T follicular helper cell (primary cell): ENCODE results near the gene WDR54.
"Not testable (repeated sequence)": the region's sequence is repeated elsewhere in the genome, so short reads cannot be mapped to it uniquely, and the experiment has no call there.

Experiments used
- DNase-seq: peaks from one replicate; pipeline ENCODE4 v3.0.0-alpha.2; 2020; ENCODE audit warnings: low read depth

Gene WDR54

DNA sequence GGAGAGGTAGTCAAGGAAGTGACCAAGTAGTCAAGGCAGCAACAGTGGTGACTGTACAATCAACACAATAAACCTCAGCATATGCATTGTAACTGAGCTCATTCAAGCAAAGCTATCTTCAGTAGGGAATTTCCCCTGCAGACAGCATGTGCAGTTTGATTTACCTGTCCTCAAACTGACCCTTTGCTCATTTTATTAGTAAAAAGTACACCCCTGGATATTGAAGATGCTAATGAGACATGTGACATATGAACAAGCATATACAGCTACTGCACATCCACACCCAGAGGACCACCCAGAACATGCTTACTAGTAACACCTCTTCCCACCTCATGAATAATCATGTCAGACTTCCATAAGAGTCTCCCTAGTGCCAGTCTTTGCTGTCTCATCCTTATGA, 15.5 kb upstream of the WDR54 start:
- no peak for DNase-seq

DNA sequence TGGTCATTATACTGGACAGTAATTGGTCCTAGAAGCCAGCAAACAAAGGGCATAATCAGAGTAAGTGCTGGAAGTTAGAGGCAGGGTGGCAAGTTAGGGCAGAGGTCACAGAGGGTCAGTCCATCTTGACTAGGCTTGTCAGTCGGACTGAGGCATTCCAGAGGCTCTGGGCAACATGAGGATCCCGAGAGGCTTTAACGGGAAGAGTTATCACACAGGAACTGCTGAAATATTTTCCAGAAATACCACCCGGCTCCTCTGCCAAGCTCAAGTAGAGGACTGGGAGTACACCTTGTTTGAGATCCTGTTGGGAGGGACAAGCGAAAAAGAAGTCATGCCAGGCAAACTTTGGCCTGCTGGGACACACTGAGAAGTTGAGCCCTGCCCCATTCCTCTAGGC, 13.8 kb upstream of the WDR54 start:
- no peak for DNase-seq

DNA sequence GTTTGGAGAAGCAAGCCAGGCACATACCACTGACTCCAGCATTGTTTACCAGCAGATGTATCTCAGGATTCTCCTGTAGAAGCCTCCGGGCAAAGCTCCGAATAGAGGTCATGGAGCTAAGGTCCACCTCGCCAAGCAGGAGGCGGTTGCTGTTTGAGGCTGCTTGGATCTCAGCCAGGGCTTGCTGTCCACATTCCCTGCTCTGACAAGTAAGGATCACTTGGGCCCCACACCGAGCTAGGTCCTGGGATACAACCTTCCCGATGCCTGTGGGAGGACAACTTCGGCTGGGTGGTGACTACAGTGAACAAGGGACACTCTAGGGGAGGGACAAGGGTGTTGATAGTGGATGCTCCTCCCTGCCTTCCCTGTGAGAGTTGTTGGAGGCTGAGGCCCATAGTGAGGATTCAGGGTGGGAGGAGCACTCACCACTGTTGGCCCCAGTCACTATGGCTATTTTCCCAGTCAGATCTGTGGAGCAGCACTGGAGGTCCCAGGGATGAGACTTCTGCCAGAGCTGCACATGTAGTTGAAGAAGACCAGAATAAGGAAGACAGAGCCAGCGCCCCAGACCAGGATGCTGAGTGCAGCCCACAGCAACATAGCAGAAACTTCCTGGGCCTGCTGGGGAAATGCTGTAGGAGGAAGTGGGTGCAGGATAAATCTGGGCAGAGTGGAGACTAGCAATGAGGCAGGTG, 8.4 kb upstream of the WDR54 start:
- no peak for DNase-seq

DNA sequence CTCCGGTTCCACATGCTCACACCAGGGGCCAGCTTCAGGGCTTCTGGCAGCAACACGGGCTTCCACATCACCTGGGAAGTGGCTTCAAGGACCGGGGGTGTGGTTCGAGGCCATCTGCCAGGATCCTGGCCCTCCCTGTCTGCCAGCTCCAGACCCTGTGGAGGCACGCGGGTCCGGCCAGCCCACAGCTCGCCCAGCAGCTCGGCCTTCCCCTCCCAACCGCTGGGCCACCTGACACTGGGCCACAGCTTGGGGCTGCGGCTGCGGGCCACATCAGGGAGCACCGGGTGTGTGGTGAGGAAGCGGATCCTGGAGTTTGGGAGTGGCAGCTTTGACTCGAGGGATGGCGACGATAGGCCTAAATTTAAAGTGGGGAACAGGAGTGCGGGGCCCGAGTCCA, 7.1 kb upstream of the WDR54 start:
- no peak for DNase-seq

DNA sequence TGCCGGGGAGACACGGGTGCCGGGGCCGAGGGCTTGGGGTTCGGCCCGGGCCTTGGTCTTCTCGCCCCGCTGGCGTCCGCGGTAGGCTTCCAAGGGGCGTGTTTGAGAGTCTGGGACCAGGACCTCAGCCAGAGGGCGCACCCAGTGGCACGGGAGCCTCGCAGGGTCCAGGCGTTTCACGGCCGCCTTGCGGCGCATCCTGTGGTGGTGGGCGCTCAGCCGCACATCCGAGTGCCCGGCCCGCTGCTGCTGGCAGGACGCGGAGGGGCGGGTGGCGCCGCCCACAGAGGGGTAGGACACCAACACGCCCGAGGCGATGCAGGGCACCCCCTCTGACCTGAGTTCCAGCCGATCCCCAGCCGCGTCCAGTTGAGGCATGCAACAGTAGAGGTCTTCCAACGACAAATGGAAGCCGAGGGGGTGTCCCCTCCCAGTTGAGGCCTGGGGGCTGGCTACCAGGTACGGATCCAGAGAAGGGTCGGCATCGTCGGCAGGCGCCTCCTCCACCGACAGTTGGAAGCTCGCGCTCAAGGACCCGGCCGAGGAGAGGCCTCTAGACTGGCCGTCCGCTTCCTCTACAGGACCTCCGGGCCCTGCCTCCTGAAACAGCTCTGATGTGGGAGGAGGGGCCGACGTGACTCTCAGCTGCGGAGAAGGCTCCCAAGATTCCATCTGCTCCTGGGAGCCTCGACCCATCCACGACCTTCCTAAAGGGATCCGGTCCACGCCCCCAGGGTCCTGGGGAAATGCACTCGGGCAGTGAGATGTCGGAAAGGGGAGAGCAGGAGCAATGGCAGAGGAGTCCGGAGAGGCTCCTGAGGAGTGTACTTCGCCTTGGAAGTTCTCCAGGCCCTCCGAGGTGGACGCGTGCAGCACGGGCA, 6.4 kb upstream of the WDR54 start:
- no peak for DNase-seq

DNA sequence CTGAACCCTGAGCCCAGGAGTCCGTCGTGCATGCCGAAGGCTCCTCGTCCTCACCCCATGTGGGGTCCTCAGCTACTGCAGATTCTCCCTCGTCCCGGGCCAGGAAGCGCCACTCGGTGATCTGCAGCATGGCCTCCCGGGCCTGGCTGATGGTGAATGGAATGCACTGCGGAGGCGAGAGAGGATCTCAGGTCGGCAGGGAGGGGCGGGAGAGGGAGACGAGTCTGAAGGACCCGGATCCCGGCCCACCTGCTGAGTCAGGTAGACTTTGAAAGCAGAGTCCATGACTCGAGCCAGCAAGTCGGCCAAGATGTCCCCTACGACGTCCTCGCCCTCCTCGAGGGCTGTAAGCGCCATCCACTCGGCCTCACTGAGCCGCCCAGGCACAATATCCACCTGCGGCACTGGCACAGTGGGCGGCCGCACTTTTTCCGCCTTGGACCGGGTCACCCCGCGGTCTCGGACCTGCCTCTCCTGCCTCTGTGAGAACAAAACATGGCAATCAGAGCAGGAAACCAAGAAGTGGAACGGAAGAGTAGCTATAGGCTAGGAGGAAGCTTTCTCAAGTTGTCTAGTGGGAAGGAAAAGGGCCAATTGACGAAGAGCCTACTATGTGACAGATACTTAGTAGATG, 5.7 kb upstream of the WDR54 start:
- no peak for DNase-seq

DNA sequence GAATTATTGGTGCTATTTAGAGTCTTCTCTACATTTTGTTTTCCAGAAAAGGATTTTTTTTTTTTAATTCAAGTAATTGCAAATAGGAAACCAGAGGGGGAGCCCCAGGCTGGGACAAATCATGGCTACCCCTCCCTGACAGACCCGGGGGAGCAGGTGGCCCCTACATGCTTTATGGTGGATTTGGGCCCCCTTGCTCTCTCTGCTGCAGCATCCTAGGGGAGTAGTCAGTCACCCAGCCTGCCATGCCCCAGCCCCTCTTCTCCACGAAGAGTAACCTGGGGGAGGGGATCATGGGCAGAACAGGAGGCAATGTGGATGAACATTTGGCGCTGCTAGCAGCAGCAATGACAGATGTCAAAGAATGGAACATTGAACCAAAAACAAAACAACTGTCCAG, 4.8 kb upstream of the WDR54 start:
- no peak for DNase-seq

DNA sequence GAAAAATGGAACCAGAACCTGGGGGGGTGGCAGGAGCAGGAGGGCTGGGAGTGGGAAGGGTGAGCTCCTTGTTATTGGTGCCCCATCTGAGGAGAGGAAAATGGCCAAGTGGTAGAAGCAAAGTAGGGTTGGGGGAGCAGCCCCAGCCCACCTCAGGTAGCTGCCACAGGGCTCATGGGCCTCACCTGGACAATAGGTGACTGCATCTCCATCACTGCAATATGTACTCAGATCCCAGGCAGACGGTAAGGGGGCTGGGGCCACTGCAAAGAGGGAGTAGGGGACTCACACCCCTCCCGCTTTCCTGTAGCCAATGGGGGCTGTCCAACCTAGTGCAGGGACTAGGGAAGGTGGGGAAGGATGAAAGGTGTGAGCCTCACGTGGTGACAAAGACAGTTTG, 4.3 kb upstream of the WDR54 start:
- DNase-seq = no peak

DNA sequence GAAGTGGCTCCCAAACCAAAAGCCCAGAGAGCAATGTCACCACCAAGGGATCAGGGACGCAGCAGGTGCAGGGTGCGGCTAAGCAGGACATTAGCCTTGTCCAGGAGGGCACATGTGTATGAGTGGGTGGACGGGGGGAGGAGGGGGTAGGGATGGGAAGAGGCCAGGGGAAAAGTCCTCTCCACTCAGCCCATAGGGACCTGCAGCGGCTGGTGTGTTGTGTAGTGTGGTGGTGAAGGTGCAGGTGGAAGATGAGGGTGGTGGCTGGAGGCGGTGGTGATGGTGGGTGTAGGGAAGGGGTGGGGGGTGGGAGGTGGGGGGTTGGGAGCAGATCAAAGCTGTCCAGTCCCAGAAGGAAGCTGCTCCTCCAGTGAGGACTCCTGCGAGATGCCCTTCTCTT, 3.8 kb upstream of the WDR54 start:
- DNase-seq = no peak

DNA sequence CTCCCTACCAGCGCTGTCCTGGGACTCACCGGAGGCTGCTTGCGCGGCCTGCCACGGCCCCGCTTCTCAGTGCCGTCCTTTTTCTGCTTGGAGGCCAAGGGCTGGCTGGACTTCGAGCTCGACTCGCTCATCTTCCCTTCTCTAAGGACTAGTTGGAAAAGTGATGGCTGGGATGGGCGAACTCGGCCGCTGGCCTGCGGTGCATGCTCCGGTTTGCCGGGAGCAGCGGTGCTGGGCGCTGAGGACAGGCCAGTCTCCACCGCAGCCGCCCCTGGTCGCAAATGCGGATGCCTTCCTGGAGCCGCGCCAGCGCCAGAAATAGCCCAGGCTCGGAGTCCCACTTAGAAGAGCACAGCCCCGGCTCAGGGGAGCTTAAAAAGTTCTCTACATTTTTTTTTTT, 3.2 kb upstream of the WDR54 start:
- DNase-seq = no peak

DNA sequence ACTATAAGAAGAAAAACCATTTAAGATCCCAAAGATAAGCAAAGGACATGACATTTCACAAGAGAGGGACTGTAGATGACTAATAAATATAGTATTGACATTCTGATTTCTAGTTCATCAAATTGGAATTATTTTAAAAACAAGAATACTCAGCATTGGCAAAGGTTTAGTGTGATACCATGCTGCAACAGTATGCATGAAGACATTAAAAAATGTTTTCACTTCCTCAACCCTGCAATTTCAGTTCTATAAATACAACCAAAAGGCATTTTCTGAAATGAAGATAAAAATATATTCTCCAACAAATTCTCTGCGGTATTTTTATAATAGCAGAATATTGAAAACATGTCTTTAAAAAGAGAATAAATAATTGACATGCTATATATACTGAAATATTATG, 2.2 kb upstream of the WDR54 start:
- no peak for DNase-seq

DNA sequence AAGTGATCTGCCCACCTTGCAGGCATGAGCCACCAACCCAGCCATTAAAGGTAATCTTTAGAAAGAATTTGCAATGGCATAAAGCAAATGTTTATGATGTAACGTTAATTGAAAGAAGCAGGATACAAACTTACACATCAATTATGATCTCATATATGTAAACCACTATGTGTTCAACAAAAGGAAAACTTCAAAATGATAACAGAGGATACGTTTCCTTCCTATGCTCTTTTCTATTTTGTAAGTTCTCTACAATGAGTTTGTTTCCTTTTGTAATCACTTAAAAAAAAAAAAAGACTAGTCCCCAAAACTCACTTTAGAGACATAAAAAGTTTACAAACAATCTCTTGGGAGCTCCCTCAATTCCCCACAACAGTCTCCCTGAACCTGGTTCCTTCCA, 1.5 kb upstream of the WDR54 start:
- DNase-seq = no peak

DNA sequence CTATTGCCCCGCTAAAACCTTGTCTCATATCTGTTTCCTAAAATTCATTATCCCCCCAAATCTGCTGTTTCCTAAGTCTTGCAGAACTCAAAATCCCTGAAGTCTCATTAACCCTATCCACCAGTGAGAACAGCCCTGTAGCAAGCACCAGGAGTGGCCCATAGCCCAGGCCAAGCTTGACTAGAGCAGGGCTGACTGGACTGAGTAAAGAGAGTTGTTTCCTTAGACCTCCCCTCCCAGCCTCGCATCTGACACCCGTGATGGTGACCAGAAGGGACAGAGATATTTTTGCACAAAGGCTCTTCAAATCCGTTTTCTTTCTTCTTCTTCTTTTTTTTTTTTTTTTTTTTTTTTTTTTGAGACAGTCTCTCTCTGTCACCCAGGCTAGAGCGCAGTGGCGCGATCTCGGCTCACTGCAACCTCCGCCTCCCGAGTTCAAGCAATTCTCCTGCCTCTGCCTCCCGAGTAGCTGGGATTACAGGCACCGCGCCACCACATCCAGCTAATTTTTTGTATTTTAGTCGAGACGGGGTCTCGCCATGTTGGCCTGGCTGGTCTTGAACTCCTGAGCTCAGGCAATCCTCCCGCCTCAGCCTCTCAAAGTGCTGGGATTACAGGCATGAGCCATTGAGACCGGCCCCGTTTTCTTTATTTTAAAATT, 957 bp upstream of the WDR54 start:
- DNase-seq = not testable (repeated sequence)

DNA sequence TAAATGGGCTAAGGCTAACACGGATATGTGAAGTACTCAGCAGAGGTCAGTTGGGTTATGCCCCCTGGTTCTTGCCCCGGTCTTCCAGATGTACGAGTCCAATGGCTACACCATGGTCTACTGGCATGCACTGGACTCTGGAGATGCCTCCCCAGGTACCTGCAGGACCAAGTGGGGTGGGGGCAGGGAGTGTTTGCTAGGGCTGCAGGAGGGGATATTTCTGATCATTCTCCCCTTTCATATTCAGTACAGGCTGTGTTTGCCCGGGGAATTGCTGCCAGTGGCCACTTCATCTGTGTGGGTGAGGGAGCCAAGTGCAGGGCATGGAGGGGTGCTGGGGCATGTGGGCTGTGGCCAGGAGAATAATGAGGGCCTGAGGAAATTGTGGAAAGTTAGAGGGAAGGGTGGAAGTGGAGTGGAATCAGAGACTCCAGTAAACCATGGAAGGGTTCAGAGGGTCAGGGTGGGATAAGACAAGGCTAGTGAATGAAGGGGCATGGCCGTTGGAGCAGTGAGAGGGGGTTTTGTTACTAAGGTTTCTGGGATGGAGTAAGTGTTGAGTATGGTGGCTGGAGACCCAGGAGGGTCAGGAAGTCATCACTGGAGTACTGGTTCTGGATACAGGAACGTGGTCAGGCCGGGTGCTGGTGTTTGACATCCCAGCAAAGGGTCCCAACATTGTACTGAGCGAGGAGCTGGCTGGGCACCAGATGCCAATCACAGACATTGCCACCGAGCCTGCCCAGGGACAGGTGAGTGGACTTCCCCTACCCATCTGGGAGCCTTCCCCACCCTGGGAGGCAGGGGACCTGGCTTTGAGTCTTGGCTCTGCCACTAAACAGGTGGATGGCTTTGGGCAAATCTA, 1.9 kb downstream of the WDR54 start:
- no peak for DNase-seq

DNA sequence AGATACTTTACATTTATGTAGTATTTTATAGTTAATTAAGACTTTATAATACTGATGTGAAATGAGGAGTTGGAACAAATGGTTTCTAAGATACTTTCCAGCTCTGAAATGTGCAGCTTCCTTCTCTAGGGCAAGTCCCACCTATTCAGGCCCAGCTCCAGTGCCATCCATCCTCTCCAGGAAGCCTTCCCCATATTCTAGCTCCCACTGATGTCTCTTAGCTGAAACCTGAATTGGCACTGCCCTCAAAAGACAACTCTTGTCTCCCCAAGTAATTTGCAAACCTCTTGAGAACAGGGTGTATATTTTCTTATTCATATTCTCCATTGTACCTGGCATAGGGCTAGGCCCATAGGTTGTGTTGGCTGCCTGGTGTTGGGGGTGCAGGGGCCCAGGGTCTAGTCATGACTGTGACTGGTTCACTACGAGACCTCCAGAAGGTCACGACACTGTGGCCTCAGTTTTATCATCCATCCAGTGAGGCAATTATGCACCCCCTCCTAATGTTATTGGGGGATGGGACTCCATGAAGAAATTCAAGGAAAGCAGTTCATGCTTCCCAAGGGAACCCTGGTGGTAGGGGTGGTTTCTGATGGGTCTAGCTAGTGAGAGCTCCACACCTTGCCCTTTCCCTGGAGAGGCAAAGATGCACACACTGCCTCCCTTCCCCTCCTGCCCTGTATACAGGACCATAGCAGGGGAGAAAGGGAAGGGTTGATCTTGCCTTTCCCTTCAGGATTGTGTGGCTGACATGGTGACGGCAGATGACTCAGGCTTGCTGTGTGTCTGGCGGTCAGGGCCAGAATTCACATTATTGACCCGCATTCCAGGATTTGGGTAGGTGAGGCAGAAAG, 2.8 kb downstream of the WDR54 start:
- DNase-seq = no peak

DNA sequence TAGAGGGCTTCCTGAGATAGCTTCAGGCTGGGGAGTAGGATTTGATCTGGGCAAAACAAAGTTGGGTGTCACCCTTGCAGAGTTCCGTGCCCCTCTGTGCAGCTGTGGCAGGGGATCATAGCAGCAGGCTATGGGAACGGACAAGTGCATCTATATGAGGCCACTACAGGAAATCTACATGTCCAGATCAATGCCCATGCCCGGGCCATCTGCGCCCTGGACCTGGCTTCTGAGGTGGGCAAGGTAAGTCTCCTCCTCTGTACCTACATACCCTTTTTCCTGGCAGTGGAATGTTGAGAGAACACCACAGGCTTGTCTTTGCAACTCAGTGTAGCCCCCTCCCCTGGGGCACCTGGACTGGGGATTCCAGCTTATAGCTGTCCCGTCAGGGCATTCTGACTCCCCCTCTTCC, 3.5 kb downstream of the WDR54 start:
- DNase-seq = no peak

DNA sequence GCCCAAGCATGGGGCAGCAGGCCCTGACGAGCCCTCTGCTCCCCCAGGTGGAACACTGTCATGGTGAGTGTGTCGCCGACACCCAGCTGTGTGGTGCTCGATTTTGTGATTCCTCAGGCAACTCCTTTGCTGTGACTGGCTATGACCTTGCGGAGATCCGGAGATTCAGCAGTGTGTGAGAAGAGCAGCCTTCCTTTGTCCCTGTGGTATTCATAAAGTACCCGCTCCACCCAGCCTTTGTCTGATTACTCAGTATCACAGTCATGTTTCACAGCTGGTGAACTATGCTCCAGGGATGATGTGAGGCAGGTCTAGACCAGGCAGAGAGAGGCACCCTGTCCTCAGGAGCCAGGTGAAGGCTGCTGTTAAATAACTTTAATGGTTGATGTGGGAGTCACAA, 4.0 kb downstream of the WDR54 start:
- DNase-seq = no peak

DNA sequence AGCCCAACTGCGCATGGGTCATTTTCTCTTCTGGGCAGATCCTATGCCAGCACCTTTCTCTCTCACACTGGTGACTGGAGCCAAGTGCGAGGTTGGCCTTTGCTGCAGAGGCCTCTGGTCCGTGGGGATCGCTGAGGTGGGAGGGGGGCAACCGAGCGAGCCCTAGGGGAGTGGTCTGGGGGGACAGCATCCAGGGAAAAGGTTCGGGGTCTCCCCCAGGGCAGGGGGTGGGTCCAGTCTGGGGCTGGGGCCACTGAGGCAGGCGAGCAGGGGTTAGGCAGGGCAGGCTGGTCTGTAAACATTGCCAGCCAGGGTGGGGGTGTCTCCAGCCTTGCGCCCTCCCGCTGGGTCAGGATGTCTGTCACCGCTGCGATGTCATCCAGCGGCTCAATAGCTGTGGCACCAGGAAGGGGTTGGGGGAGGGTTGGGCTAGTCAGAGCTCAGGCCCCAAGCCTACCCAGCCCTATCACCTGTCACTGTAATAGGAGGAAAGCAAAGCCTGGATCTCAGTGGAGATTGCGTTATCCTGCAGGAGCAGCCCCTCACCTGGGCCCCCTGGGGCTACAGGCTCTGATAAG, 4.7 kb downstream of the WDR54 start:
- DNase-seq = no peak

DNA sequence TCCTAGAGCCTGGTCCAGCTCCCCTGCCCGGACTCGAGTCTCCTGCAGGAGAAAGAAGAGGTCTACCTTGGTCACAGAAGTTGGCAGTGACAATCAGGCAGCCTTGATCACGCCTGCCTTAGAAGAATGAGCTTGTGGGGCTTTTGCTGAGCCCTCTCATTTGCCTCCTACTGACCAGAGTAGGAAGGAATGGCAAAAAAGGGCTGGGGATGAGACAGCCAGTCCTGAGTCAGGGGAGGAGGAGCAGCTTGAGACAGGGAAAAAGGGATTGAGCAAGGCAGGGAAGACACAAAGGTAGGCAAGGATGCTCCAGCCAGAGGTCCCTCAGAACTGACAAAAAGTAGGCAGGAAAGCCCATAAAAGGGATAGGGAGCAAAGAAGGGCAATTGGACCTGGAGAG, 6.0 kb downstream of the WDR54 start:
- DNase-seq = no peak

DNA sequence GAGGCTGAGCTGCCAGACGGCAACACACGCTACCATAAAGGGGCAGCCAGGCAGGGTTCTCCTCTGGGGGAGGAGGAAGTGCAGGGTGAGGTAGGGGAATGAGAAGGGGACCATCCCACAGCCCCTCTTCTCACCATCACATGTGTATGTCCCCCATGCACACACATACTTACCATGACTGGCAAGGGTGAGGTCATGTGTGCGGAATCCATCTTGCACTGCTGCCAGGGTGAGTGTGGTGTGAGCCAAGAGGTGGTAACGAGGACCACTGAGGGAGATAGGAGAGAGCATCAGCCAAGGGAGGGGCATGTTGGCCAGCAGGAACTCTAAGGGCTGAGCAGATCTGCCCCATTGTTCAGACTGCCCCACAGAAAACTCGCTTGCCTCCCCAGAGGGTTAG, 7.1 kb downstream of the WDR54 start:
- DNase-seq = no peak
